ENCODE results near the gene ARHGEF28. TPM values are rescaled to one million over a fixed set of nuclear protein-coding genes. Genes with fewer than 3 reads are reported as not detected.

ARHGEF28 gene
- polyA plus RNA-seq, 1 donor from 2014 or later = not detected

DNA sequence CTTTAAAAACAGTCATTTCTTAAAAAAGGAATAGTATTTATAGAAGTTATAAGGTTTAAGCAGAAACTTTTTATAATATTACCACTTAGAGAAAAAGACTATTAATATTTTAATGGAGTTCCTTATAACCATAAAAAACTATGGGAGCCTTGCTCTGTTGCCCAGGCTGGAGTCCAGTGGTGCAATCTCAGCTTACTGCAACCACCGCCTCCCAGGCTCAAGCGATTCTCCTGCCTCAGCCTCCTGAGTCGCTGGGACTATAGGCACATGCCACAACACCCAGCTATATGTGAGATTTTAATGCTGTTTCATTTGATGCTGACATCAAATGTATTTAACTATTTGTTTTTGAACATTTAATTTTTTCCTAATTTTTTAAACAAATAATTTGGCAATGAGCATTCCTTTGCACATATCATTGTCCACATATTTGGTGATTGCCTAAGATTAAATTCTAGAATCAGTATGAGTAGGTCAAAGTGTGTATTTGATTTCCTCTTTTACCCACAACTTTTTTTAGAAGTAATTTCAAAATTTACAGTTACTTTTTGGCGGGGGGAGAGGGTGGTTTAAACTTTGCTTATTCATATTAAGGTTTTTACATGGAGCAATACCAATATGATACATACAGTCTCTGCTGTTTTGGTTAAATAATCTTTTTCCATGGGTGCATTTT is 235.5 kb downstream of the ARHGEF28 start:
- Histone ChIP-seq H3K4me2 (ENCODE audit: low read length) (no peak overlapping the region), H3K27me3 (ENCODE audit: insufficient read depth, low read depth, low read length) (no peaks in the 10 kb centered on the region), H3K27ac (ENCODE audit: low read length) (no peak overlapping the region), H3K36me3 (ENCODE audit: insufficient read depth, low read length) (no peaks in the 10 kb centered on the region), H3F3A (ENCODE audit: insufficient read depth, low read length, poor library complexity, severe bottlenecking) (no peaks in the 10 kb centered on the region), H3K4me3 (ENCODE audit: low read length) (no peak overlapping the region), H3K9me2 (ENCODE audit: insufficient read depth, low read length) (no peaks in the 10 kb centered on the region), H3K79me2 (replicated peaks; ENCODE audit: insufficient read depth, low read length) (no peaks in the 10 kb centered on the region), H4K20me1 (ENCODE audit: insufficient read depth) (no peaks in the 10 kb centered on the region), H2AFZ (ENCODE audit: low read depth, low read length) (no peak overlapping the region), H3K9ac (ENCODE audit: low read length) (no peak overlapping the region), H3K9me3 (ENCODE audit: low read length) (no peaks in the 10 kb centered on the region)
- TF ChIP-seq POLR2AphosphoS5 (IDR thresholded peaks at IDR 0.05) (no peak), EZH2 (IDR thresholded peaks at IDR 0.05; ENCODE audit: borderline replicate concordance, insufficient read depth, low read length, poor library complexity, severe bottlenecking) (no peak), MXI1 (conservative IDR thresholded peaks at IDR 0.05; ENCODE audit: poor library complexity, severe bottlenecking) (no peak), EP300 (conservative IDR thresholded peaks at IDR 0.05; ENCODE audit: poor library complexity, severe bottlenecking) (no peak), TAF1 (IDR thresholded peaks at IDR 0.05; ENCODE audit: low read depth) (no peak), RAD21 (conservative IDR thresholded peaks at IDR 0.05) (no peak), SMC3 (conservative IDR thresholded peaks at IDR 0.05; ENCODE audit: poor library complexity) (no peak)
- TF ChIP-seq, protein P1, sequence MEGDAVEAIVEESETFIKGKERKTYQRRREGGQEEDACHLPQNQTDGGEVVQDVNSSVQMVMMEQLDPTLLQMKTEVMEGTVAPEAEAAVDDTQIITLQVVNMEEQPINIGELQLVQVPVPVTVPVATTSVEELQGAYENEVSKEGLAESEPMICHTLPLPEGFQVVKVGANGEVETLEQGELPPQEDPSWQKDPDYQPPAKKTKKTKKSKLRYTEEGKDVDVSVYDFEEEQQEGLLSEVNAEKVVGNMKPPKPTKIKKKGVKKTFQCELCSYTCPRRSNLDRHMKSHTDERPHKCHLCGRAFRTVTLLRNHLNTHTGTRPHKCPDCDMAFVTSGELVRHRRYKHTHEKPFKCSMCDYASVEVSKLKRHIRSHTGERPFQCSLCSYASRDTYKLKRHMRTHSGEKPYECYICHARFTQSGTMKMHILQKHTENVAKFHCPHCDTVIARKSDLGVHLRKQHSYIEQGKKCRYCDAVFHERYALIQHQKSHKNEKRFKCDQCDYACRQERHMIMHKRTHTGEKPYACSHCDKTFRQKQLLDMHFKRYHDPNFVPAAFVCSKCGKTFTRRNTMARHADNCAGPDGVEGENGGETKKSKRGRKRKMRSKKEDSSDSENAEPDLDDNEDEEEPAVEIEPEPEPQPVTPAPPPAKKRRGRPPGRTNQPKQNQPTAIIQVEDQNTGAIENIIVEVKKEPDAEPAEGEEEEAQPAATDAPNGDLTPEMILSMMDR (IDR thresholded peaks at IDR 0.05; ENCODE audit: poor library complexity, severe bottlenecking) = no peak
- TF ChIP-seq, protein P2, sequence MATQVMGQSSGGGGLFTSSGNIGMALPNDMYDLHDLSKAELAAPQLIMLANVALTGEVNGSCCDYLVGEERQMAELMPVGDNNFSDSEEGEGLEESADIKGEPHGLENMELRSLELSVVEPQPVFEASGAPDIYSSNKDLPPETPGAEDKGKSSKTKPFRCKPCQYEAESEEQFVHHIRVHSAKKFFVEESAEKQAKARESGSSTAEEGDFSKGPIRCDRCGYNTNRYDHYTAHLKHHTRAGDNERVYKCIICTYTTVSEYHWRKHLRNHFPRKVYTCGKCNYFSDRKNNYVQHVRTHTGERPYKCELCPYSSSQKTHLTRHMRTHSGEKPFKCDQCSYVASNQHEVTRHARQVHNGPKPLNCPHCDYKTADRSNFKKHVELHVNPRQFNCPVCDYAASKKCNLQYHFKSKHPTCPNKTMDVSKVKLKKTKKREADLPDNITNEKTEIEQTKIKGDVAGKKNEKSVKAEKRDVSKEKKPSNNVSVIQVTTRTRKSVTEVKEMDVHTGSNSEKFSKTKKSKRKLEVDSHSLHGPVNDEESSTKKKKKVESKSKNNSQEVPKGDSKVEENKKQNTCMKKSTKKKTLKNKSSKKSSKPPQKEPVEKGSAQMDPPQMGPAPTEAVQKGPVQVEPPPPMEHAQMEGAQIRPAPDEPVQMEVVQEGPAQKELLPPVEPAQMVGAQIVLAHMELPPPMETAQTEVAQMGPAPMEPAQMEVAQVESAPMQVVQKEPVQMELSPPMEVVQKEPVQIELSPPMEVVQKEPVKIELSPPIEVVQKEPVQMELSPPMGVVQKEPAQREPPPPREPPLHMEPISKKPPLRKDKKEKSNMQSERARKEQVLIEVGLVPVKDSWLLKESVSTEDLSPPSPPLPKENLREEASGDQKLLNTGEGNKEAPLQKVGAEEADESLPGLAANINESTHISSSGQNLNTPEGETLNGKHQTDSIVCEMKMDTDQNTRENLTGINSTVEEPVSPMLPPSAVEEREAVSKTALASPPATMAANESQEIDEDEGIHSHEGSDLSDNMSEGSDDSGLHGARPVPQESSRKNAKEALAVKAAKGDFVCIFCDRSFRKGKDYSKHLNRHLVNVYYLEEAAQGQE (IDR thresholded peaks at IDR 0.05; ENCODE audit: borderline replicate concordance) = no peak

DNA sequence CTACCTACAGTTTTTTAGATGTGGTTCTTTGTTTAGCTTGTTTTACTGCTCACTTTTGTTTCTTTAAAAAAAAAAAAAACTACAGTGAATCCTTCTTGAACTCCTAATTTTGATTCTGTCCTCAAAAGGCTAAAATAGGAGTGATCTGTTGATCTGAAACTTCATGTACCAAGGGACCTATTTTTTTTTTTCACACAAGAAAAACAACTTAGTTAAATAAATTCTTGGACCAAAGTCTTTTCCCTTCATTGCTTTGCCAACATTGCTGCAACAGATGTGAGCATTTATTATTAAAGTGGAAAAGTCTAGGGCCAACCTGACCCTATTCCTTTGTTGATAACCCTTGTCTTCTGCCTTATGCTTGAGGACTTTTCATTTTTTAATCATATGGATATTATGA is 236.8 kb downstream of the ARHGEF28 start:
- Histone ChIP-seq H3K79me2 (replicated peaks; ENCODE audit: insufficient read depth, low read length) (no peaks in the 10 kb centered on the region), H3K4me3 (ENCODE audit: low read length) (no peak overlapping the region), H3K9me3 (ENCODE audit: low read length) (no peaks in the 10 kb centered on the region), H3F3A (ENCODE audit: insufficient read depth, low read length, poor library complexity, severe bottlenecking) (no peaks in the 10 kb centered on the region), H3K27ac (ENCODE audit: low read length) (no peak overlapping the region), H3K36me3 (ENCODE audit: insufficient read depth, low read length) (no peaks in the 10 kb centered on the region), H2AFZ (ENCODE audit: low read depth, low read length) (no peak overlapping the region), H3K27me3 (ENCODE audit: insufficient read depth, low read depth, low read length) (no peaks in the 10 kb centered on the region), H4K20me1 (ENCODE audit: insufficient read depth) (no peaks in the 10 kb centered on the region), H3K9me2 (ENCODE audit: insufficient read depth, low read length) (no peaks in the 10 kb centered on the region), H3K4me2 (ENCODE audit: low read length) (no peak overlapping the region), H3K9ac (ENCODE audit: low read length) (no peak overlapping the region)
- TF ChIP-seq SMC3 (conservative IDR thresholded peaks at IDR 0.05; ENCODE audit: poor library complexity) (no peak), POLR2AphosphoS5 (IDR thresholded peaks at IDR 0.05) (no peak), TAF1 (IDR thresholded peaks at IDR 0.05; ENCODE audit: low read depth) (no peak), EP300 (conservative IDR thresholded peaks at IDR 0.05; ENCODE audit: poor library complexity, severe bottlenecking) (no peak), RAD21 (conservative IDR thresholded peaks at IDR 0.05) (no peak), EZH2 (IDR thresholded peaks at IDR 0.05; ENCODE audit: borderline replicate concordance, insufficient read depth, low read length, poor library complexity, severe bottlenecking) (no peak), MXI1 (conservative IDR thresholded peaks at IDR 0.05; ENCODE audit: poor library complexity, severe bottlenecking) (no peak)
- TF ChIP-seq, protein P1 (IDR thresholded peaks at IDR 0.05; ENCODE audit: poor library complexity, severe bottlenecking) = no peak
- TF ChIP-seq, protein P2 (IDR thresholded peaks at IDR 0.05; ENCODE audit: borderline replicate concordance) = no peak

All from neural cell (in vitro differentiated cells).